Lung (tissue), 12 donors: ENCODE measurements around the gene SLC35F3. TPM values are rescaled to one million over a fixed set of nuclear protein-coding genes. Genes with fewer than 3 reads are reported as not detected.

Source experiments
- ATAC-seq: fragments of 200-7000 bp; cut with Tn5 transposase; one replicate; pipeline ENCODE4 v1.9.1; 2020; ENCODE audit warnings: moderate number of reproducible peaks; ENCODE audit not compliant: insufficient read depth, low FRiP score
- DNase-seq, 3 donors: peaks; one replicate each; pipeline ENCODE4 v3.0.0-alpha.2; 2013 to 2017
- H3K27ac ChIP-seq, 2 donors: one replicate each; pipeline ENCODE4 v1.5.1; 2013; ENCODE audit warnings: mild to moderate bottlenecking in 2 of 2, moderate library complexity in 2 of 2, control low read depth in 1 of 2, inconsistent platforms in 1 of 2, low read depth in 1 of 2, low read length in 1 of 2
- H3K27me3 ChIP-seq, 3 donors: one replicate each; pipeline ENCODE4 v1.5.1; 2013; ENCODE audit warnings: low read length in 2 of 3; ENCODE audit not compliant: control insufficient read depth in 3 of 3, insufficient read depth in 3 of 3
- H3K36me3 ChIP-seq, 4 donors: one replicate each; pipeline ENCODE4 v1.5.1; 2013; ENCODE audit warnings: low read length in 4 of 4, mild to moderate bottlenecking in 1 of 4, moderate library complexity in 1 of 4; ENCODE audit not compliant: control insufficient read depth in 4 of 4, insufficient read depth in 4 of 4
- H3K4me1 ChIP-seq, 5 donors: one replicate each; pipeline ENCODE4 v1.5.1; 2013; ENCODE audit warnings: low read length in 5 of 5, mild to moderate bottlenecking in 2 of 5, moderate library complexity in 1 of 5; ENCODE audit not compliant: control insufficient read depth in 5 of 5, insufficient read depth in 5 of 5
- H3K4me3 ChIP-seq: one replicate; pipeline ENCODE4 v1.5.1; 2013; ENCODE audit warnings: mild to moderate bottlenecking, control low read depth, moderate library complexity
- H3K9ac ChIP-seq, 2 donors: one replicate each; pipeline ENCODE4 v1.5.1; 2013; ENCODE audit warnings: low read length in 2 of 2, control low read depth in 1 of 2; ENCODE audit not compliant: insufficient read depth in 1 of 2
- H3K9me3 ChIP-seq, 4 donors: one replicate each; pipeline ENCODE4 v1.5.1; 2013; ENCODE audit warnings: low read length in 3 of 4, mild to moderate bottlenecking in 1 of 4, moderate library complexity in 1 of 4; ENCODE audit not compliant: control insufficient read depth in 4 of 4, insufficient read depth in 3 of 4
- WGBS, 2 donors: extraction: QIAGEN DNeasy Blood & Tissue Kit; methylation state at CpG; one replicate each; pipeline ENCODE4 v1.1.7; 2013; 5-methylcytosine and 5-hydroxymethylcytosine counted together
- polyA plus RNA-seq, 2 donors: library from polyadenylated mRNA; stranded (reverse); fragments of 200-250 nt; gene quantifications; one replicate each; pipeline ENCODE4 v1.2.1, GENCODE V29; 2013
- total RNA-seq, 2 donors: library from RNA; depleted of rRNA in 1 of 2; stranded (reverse); fragments of >200 nt in 1 of 2; gene quantifications; one replicate each; pipeline ENCODE4 v1.2.1, GENCODE V29; 2014 to 2021
- TF ChIP-seq, protein P1 (sequence below): IDR thresholded peaks from 2 replicates; pipeline ENCODE4 v1.5.1; 2012; ENCODE audit warnings: mild to moderate bottlenecking; ENCODE audit errors: control extremely low read depth, extremely low read depth
- donor health status: control.
- donor health status: control.
- donor health status: Bipolar disorder and iron deficiency.
- donor health status: healthy.
- donor health status: DM: yes; HTN: yes; CAD: no.

The SLC35F3 gene
- total and polyA plus RNA-seq, 4 donors, result 0.09 to 1.4 (median 0.48) TPM

DNA sequence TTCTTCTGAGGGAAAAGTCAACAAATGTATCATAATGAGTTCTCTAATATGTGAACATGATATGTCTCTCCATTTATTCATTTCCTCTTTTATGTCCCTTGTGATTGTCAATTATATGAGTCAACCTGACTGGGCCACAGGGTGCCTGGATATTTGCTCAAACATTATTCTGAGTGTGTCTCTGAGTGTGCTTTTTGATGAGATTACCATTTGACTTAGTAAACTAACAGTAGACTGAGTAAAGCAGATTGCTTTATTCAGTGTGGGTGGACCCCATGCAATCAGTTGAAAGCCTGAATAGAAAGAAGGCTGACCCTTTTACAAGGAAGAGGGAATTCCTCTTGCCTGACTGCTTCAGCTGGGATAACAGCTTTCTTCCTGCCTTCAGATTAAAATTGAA, 142.6 kb downstream of the SLC35F3 start:
- no peak overlapping the region for H3K9ac ChIP-seq
- H3K4me1 ChIP-seq, result peaks cover 0 to 6% (median 0%) of the 10 kb centered on the region in 5 donors
- peaks cover 0 to 2% (median 0%) of the 10 kb centered on the region in 3 donors for H3K27me3 ChIP-seq
- ATAC-seq (no peak), DNase-seq (no peak)
- TF ChIP-seq, protein P1, sequence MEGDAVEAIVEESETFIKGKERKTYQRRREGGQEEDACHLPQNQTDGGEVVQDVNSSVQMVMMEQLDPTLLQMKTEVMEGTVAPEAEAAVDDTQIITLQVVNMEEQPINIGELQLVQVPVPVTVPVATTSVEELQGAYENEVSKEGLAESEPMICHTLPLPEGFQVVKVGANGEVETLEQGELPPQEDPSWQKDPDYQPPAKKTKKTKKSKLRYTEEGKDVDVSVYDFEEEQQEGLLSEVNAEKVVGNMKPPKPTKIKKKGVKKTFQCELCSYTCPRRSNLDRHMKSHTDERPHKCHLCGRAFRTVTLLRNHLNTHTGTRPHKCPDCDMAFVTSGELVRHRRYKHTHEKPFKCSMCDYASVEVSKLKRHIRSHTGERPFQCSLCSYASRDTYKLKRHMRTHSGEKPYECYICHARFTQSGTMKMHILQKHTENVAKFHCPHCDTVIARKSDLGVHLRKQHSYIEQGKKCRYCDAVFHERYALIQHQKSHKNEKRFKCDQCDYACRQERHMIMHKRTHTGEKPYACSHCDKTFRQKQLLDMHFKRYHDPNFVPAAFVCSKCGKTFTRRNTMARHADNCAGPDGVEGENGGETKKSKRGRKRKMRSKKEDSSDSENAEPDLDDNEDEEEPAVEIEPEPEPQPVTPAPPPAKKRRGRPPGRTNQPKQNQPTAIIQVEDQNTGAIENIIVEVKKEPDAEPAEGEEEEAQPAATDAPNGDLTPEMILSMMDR, result no peak
- H3K36me3 ChIP-seq, result no peaks in the 10 kb centered on the region
- no peak overlapping the region for H3K4me3 ChIP-seq
- peaks cover 0 to 10% (median 6%) of the 10 kb centered on the region in 4 donors for H3K9me3 ChIP-seq
- no peak overlapping the region for H3K27ac ChIP-seq

DNA sequence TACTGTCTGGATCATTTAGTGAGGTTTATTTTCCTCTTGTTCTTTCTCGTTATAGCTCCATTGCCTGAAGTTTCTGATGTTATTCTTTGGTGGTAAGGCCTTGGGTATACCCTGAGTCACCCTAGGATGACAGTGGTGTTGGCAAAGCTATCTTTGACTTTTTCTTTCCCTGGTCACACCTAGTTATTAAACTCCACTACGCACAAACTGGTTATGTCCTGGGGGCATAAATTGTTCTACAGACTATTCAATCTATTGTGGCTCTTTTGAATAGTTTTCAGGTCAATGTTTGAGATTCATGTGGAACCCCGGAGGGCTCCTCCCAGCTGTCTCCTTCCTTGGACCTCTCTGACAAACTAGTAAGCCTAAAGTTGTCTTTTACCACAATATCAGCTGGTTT, 157.7 kb downstream of the SLC35F3 start:
- Histone ChIP-seq H3K4me1 (no peaks in the 10 kb centered on the region), H3K4me3 (no peak overlapping the region), H3K27ac (no peak overlapping the region), H3K27me3 (no peaks in the 10 kb centered on the region), H3K9ac (no peak overlapping the region), H3K36me3 (no peaks in the 10 kb centered on the region), H3K9me3 (peaks cover 0 to 3% (median 0%) of the 10 kb centered on the region in 4 donors)
- DNase-seq, result no peak
- TF ChIP-seq, protein P1, result no peak
- 62 to 77% methylated on average over 3 of the region's 3 CpGs for WGBS, 2 donors
- no peak for ATAC-seq

DNA sequence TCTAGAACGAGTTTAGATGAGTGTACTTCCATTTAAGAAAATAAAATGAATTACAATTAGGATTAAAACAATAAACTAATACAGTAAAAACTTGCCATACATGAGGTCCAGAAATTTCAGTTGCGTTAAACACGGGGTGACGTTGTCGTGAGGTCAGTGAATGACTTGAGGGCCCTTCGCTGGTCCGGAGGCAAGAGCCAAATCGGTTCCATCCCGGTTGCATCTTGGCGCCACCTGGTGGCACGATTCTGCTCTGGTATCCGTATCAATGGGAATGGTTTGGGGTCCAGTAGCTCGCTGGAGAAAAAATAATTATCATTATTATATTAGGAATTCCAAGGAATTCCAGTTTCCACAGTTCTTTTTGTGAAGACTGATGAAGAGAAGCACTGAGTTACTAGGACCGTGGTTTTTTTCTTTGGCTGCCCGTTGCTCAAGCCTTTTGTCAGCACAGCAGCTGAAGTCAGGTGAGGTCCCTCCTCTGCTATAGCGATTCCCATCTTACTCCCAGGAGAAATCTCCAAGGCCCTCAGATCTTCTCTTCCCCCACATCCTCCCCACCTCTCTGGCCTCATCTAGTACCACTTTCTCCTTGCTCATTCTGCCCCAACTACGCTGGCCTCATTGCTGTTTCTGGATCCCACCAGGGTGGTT, 161.4 kb downstream of the SLC35F3 start:
- peak; percentile 64 to 67 (median 66) for DNase-seq
- H3K9ac ChIP-seq, result no peak overlapping the region
- no peaks in the 10 kb centered on the region for H3K27me3 ChIP-seq
- WGBS, 2 donors, result 23 to 27% methylated on average over 17 of the region's 17 CpGs
- peaks cover 0 to 3% (median 0%) of the 10 kb centered on the region in 4 donors for H3K9me3 ChIP-seq
- no peaks in the 10 kb centered on the region for H3K4me1 ChIP-seq
- no peaks in the 10 kb centered on the region for H3K36me3 ChIP-seq
- ATAC-seq, result peak; percentile 75
- TF ChIP-seq, protein P1, result peak; percentile 51
- H3K27ac ChIP-seq, result no peak overlapping the region
- H3K4me3 ChIP-seq, result no peak overlapping the region
